SK-N-SH (cell line): Measurements from ENCODE around the gene RPL10. TPM values are rescaled to one million over a fixed set of nuclear protein-coding genes. Genes with fewer than 3 reads are reported as not detected.

Source experiments
- CTCF ChIA-PET: fragments of 300-600, 350-600 bp; formaldehyde crosslinking; extraction: SDS; loops from one replicate; lab custom pipeline; 2021; lab: Yijun Ruan, JAX
- POLR2A ChIA-PET: fragments of 350-600 bp; sonication (Branson Sonifier 250); formaldehyde crosslinking; extraction: SDS; loops from one replicate; lab custom pipeline; 2020; ENCODE audit warnings: antibody characterized with exemption, inconsistent platforms; lab: Yijun Ruan, JAX
- DNase-seq: peaks from one replicate; pipeline ENCODE4 v3.0.0; 2012
- H2AFZ ChIP-seq: fragments of 200-600 bp; sonication (generic); 2 replicates; pipeline ENCODE4 v1.8.1; 2016; ENCODE audit warnings: antibody characterized with exemption, mild to moderate bottlenecking, low read depth
- H3F3A ChIP-seq: fragments of 200-600 bp; sonication (generic); replicated peaks from 2 replicates; pipeline ENCODE3; 2016; ENCODE audit warnings: antibody characterized with exemption, mild to moderate bottlenecking; ENCODE audit not compliant: insufficient read depth
- H3K27ac ChIP-seq, 2 experiments: fragments of 200-500 bp in 1 of 2; fragments of 200-600 bp in 1 of 2; sonication (Bioruptor generic) in 1 of 2; sonication (generic), shearing (Covaris generic) in 1 of 2; 2 replicates each; pipeline versions ENCODE4 v1.5.1 to v1.6.1; 2014 to 2016; ENCODE audit warnings: low read depth in 2 of 2, inconsistent platforms in 1 of 2, low read length in 1 of 2, mild to moderate bottlenecking in 1 of 2, mixed read lengths in 1 of 2
- H3K27me3 ChIP-seq: fragments of 200-600 bp; sonication (generic), shearing (Covaris generic); 2 replicates; pipeline ENCODE4 v1.6.1; 2016; ENCODE audit warnings: mixed run types; ENCODE audit not compliant: insufficient read depth
- H3K36me3 ChIP-seq, 2 experiments: fragments of 200-500 bp in 1 of 2; fragments of 200-600 bp in 1 of 2; sonication (Bioruptor generic) in 1 of 2; sonication (generic) in 1 of 2; replicated peaks in 1 of 2; 2 replicates each; pipeline versions ENCODE3 to v1.5.1; 2014 to 2016; ENCODE audit warnings: low read length in 1 of 2, mild to moderate bottlenecking in 1 of 2; ENCODE audit not compliant: insufficient read depth in 2 of 2, control insufficient read depth in 1 of 2
- H3K4me1 ChIP-seq, 2 experiments: fragments of 200-500 bp in 1 of 2; fragments of 200-600 bp in 1 of 2; sonication (Bioruptor generic) in 1 of 2; sonication (generic), shearing (Covaris generic) in 1 of 2; 2 replicates each; pipeline versions ENCODE4 v1.5.1 to v1.6.1; 2014 to 2016; ENCODE audit warnings: low read depth in 1 of 2, low read length in 1 of 2, mixed run types in 1 of 2; ENCODE audit not compliant: insufficient read depth in 2 of 2, control insufficient read depth in 1 of 2
- H3K4me2 ChIP-seq: fragments of 200-600 bp; sonication (generic), shearing (Covaris generic); 2 replicates; pipeline ENCODE4 v1.6.1; 2017; ENCODE audit warnings: mixed run types
- H3K4me3 ChIP-seq, 2 experiments: fragments of 200-500 bp in 1 of 2; fragments of 200-600 bp in 1 of 2; sonication (Bioruptor generic) in 1 of 2; sonication (generic), shearing (Covaris generic) in 1 of 2; 2 replicates each; pipeline versions ENCODE4 v1.5.1 to v1.8.1; 2014 to 2016; ENCODE audit warnings: low read depth in 2 of 2, inconsistent platforms in 1 of 2, low read length in 1 of 2, mild to moderate bottlenecking in 1 of 2, mixed read lengths in 1 of 2, moderate library complexity in 1 of 2
- H3K79me2 ChIP-seq: fragments of 200-600 bp; sonication (generic); 2 replicates; pipeline ENCODE4 v1.8.1; 2017; ENCODE audit warnings: mild to moderate bottlenecking; ENCODE audit not compliant: insufficient read depth
- H3K9ac ChIP-seq: fragments of 200-600 bp; sonication (generic); 2 replicates; pipeline ENCODE4 v1.6.1; 2017; ENCODE audit warnings: mixed run types
- H3K9me2 ChIP-seq: fragments of 200-600 bp; sonication (generic); 2 replicates; pipeline ENCODE4 v1.6.1; 2017; ENCODE audit warnings: mixed run types
- H3K9me3 ChIP-seq: fragments of 200-600 bp; sonication (generic); 2 replicates; pipeline ENCODE4 v1.6.1; 2017; ENCODE audit warnings: mixed run types, mild to moderate bottlenecking, moderate library complexity
- H4K20me1 ChIP-seq: fragments of 200-600 bp; sonication (generic); 2 replicates; pipeline ENCODE4 v1.6.1; 2017; ENCODE audit warnings: mild to moderate bottlenecking, mixed run types; ENCODE audit not compliant: insufficient read depth
- ELF1 ChIP-seq: IDR thresholded peaks from 2 replicates; pipeline ENCODE4 v1.4.0; 2012
- FOXJ3 ChIP-seq: sonication (generic); formaldehyde crosslinking; IDR thresholded peaks from 2 replicates; pipeline ENCODE4 v1.5.1; 2020; ENCODE audit warnings: mild to moderate bottlenecking, missing genetic modification reagents
- GATA2 ChIP-seq: sonication (generic); formaldehyde crosslinking; IDR thresholded peaks from 2 replicates; pipeline ENCODE4 v1.5.0; 2020; ENCODE audit warnings: mild to moderate bottlenecking, missing genetic modification reagents
- IRF3 ChIP-seq: fragments of 150-350 bp; IDR thresholded peaks from 2 replicates; pipeline ENCODE4 v1.6.1; 2016; ENCODE audit warnings: mild to moderate bottlenecking, low read depth, low read length
- JUND ChIP-seq: IDR thresholded peaks from 2 replicates; pipeline ENCODE4 v1.4.0; 2012
- MXI1 ChIP-seq: IDR thresholded peaks from 2 replicates; pipeline ENCODE4 v1.6.1; 2012; ENCODE audit warnings: mild to moderate bottlenecking, low read depth, low read length, improper control_type of control experiment
- NFIC ChIP-seq: IDR thresholded peaks from 2 replicates; pipeline ENCODE4 v1.4.0; 2012; ENCODE audit warnings: borderline replicate concordance
- NRF1 ChIP-seq: IDR thresholded peaks from 2 replicates; pipeline ENCODE4 v1.6.1; 2012; ENCODE audit warnings: low read depth, mild to moderate bottlenecking, low read length
- PBX3 ChIP-seq: IDR thresholded peaks from 2 replicates; pipeline ENCODE4; 2012
- RAD21 ChIP-seq: IDR thresholded peaks from 2 replicates; pipeline ENCODE4 v1.6.1; 2012; ENCODE audit warnings: mild to moderate bottlenecking, low read length
- REST ChIP-seq: IDR thresholded peaks from 2 replicates; pipeline ENCODE4 v1.6.1; 2012; ENCODE audit warnings: mild to moderate bottlenecking, low read depth, low read length, moderate library complexity
- SIN3A ChIP-seq: IDR thresholded peaks from 2 replicates; pipeline ENCODE4 v1.6.1; 2012; ENCODE audit warnings: low read depth, mild to moderate bottlenecking, low read length, moderate library complexity, borderline replicate concordance
- TAF1 ChIP-seq: IDR thresholded peaks from 2 replicates; pipeline ENCODE4 v1.6.1; 2012; ENCODE audit warnings: low read depth, mild to moderate bottlenecking, low read length, moderate library complexity, borderline replicate concordance
- TCF12 ChIP-seq: IDR thresholded peaks from 2 replicates; pipeline ENCODE4 v1.4.0; 2012
- USF2 ChIP-seq: fragments of 150-350 bp; IDR thresholded peaks from 2 replicates; pipeline ENCODE4 v1.6.1; 2017; ENCODE audit warnings: antibody characterized with exemption, low read length, low read depth, borderline replicate concordance
- ZBTB33 ChIP-seq: IDR thresholded peaks from 2 replicates; pipeline ENCODE4 v1.4.0; 2012; ENCODE audit warnings: low read depth, borderline replicate concordance
- WGBS: methylation state at CpG from one replicate; pipeline ENCODE4 v1.1.6; 2017; ENCODE audit warnings: low lambda C conversion rate; 5-methylcytosine and 5-hydroxymethylcytosine counted together
- polyA plus RNA-seq, 3 experiments: library from polyadenylated mRNA; depleted of rRNA; stranded (reverse); fragments of >200 nt; gene quantifications; 2 replicates each; pipeline ENCODE4 v1.2.3, GENCODE V29; 2012

The RPL10 gene
- polyA plus RNA-seq, 1 of the 3 experiments (the other 2 are of a cell fraction) = 4,562 TPM

- POLR2A ChIA-PET = interaction anchor here (1.3 kb wide), 1 partner anchor 13 kb away, joined by 4 read pairs; no protein-coding TSS in a partner anchor
- Histone ChIP-seq H3K4me1 (no peaks in the 10 kb centered on the region; a peak in 1 of 4 replicates), H4K20me1 (peaks cover 100% of the 10 kb centered on the region), H3F3A (peaks cover 59% of the 10 kb centered on the region), H2AFZ (no peak overlapping the region), H3K27ac (no peak overlapping the region), H3K4me2 (no peak overlapping the region), H3K36me3 (peaks cover 6 to 77% of the 10 kb centered on the region in 2 experiments), H3K27me3 (no peaks in the 10 kb centered on the region), H3K4me3 (no peak overlapping the region), H3K9me3 (no peaks in the 10 kb centered on the region), H3K79me2 (peaks cover 26% of the 10 kb centered on the region), H3K9ac (no peak overlapping the region), H3K9me2 (no peaks in the 10 kb centered on the region)
- 66% methylated on average over 11 of the region's 14 CpGs for WGBS
- CTCF ChIA-PET = no interaction called here
- no peak for TF ChIP-seq REST
- no peak for TF ChIP-seq MXI1
- TF ChIP-seq ZBTB33 = no peak
- TF ChIP-seq TCF12 = no peak
- TF ChIP-seq GATA2 (CRISPR knock-in tag) = no peak
- no peak for TF ChIP-seq SIN3A
- no peak for TF ChIP-seq NRF1
- TF ChIP-seq NFIC = no peak
- TF ChIP-seq PBX3 = no peak
- TF ChIP-seq IRF3 = no peak
- TF ChIP-seq JUND = no peak
- TF ChIP-seq USF2 = no peak
- no peak for TF ChIP-seq ELF1
- no peak for TF ChIP-seq TAF1
- no peak for TF ChIP-seq FOXJ3 (CRISPR knock-in tag)
- no peak for TF ChIP-seq RAD21
- DNase-seq = no peak
Measured at GRCh38 chrX:154354013-154354412, 44.2 kb upstream of the RPL10 start.
